ENCODE data around the gene TRAPPC10.
"Not testable (repeated sequence)": the region's sequence is repeated elsewhere in the genome, so short reads cannot be mapped to it uniquely, and the experiment has no call there.

TRAPPC10 gene

GRCh38 chr21:44098964-44099363 lies 86.9 kb downstream of the TRAPPC10 start:
- DNase-seq: not testable (repeated sequence)

GRCh38 chr21:44107026-44107501 lies 95.0 kb downstream of the TRAPPC10 start, which contains the start of gene PWP2:
Gene PWP2, plus strand, starts transcription at chr21:44107399. Its CDS starts 18 bp downstream, at chr21:44107417.
- not testable (repeated sequence) for DNase-seq

- DNase-seq: not testable (repeated sequence)
These were observed 95.5 kb downstream of the TRAPPC10 start for GRCh38 chr21:44107589-44107988.

- not testable (repeated sequence) for DNase-seq
These were observed 101.7 kb downstream of the TRAPPC10 start for GRCh38 chr21:44113702-44114371.

- DNase-seq: not testable (repeated sequence)
These were observed 110.0 kb downstream of the TRAPPC10 start for GRCh38 chr21:44122131-44122530.

GRCh38 chr21:44127827-44128226 lies 115.7 kb downstream of the TRAPPC10 start:
- DNase-seq: not testable (repeated sequence)

GRCh38 chr21:44133715-44134057 lies 121.6 kb downstream of the TRAPPC10 start:
- DNase-seq: not testable (repeated sequence)

GRCh38 chr21:44134732-44135131 lies 122.6 kb downstream of the TRAPPC10 start:
- not testable (repeated sequence) for DNase-seq

- DNase-seq: not testable (repeated sequence)
These were observed 125.9 kb downstream of the TRAPPC10 start for GRCh38 chr21:44138039-44138438.

GRCh38 chr21:44139787-44140551 lies 127.9 kb downstream of the TRAPPC10 start:
- not testable (repeated sequence) for DNase-seq

- not testable (repeated sequence) for DNase-seq
These were observed 128.4 kb downstream of the TRAPPC10 start for GRCh38 chr21:44140552-44140932.

- DNase-seq: not testable (repeated sequence)
These were observed 130.4 kb downstream of the TRAPPC10 start for GRCh38 chr21:44142470-44142869.

GRCh38 chr21:44143380-44143779 lies 131.3 kb downstream of the TRAPPC10 start:
- DNase-seq: not testable (repeated sequence)

GRCh38 chr21:44143996-44144395 lies 131.9 kb downstream of the TRAPPC10 start:
- DNase-seq: not testable (repeated sequence)

GRCh38 chr21:44144784-44145602 lies 132.9 kb downstream of the TRAPPC10 start:
- not testable (repeated sequence) for DNase-seq

GRCh38 chr21:44145616-44146015 lies 133.5 kb downstream of the TRAPPC10 start:
- not testable (repeated sequence) for DNase-seq

- not testable (repeated sequence) for DNase-seq
These were observed 135.0 kb downstream of the TRAPPC10 start for GRCh38 chr21:44147108-44147507.

- not testable (repeated sequence) for DNase-seq
These were observed 138.1 kb downstream of the TRAPPC10 start for GRCh38 chr21:44150255-44150654.

- not testable (repeated sequence) for DNase-seq
These were observed 141.2 kb downstream of the TRAPPC10 start for GRCh38 chr21:44153214-44153888.

- DNase-seq: not testable (repeated sequence)
These were observed 141.8 kb downstream of the TRAPPC10 start for GRCh38 chr21:44153889-44154228.

GRCh38 chr21:44154816-44155230 lies 142.7 kb downstream of the TRAPPC10 start:
- not testable (repeated sequence) for DNase-seq

All from left hindlimb (tissue), 1 donor.